K562 (cell line): ENCODE data around the gene ABCD3. TPM values are rescaled to one million over a fixed set of nuclear protein-coding genes. Genes with fewer than 3 reads are reported as not detected.
A peak's percentile ranks its signal among the peaks of the same experiment; 100 is the strongest.

Source experiments
- ATAC-seq: fragments of 200-7000 bp; cut with Tn5 transposase; 3 replicates; pipeline ENCODE4 v1.9.1; 2020; ENCODE audit warnings: moderate library complexity
- BruUV-seq: library from RNA; stranded (reverse); fragments of 400-500 nt; replicated peaks from 2 replicates; lab custom pipeline; 2021; lab: Mats Ljungman, UMichigan
- CTCF ChIA-PET: fragments of 300-600 bp; formaldehyde crosslinking; extraction: SDS; loops from one replicate; lab custom pipeline; 2021; ENCODE audit warnings: low intra/inter-chr PET ratio; lab: Yijun Ruan, JAX
- POLR2A ChIA-PET: fragments of 300-600, 350-650 bp; sonication (Branson Sonifier 250); formaldehyde crosslinking; extraction: SDS; loops from one replicate; lab custom pipeline; 2021; ENCODE audit warnings: antibody characterized with exemption, inconsistent platforms; lab: Yijun Ruan, JAX
- DNase-seq, 4 experiments: peaks; one replicate each; pipeline versions ENCODE4 v3.0.0 to v3.0.0-alpha.2; 2011 to 2018; ENCODE audit warnings: low spot score in 3 of 4, mixed read lengths in 3 of 4; ENCODE audit errors: extremely low read depth in 1 of 4
- FAIRE-seq: peaks from 2 replicates; lab custom pipeline; 2011; peaks lifted over from hg19 to GRCh38; lab: Jason Lieb, UNC
- H2AFZ ChIP-seq: 2 replicates; pipeline ENCODE4 v1.6.0; 2011; ENCODE audit warnings: low read depth, low read length, control low read depth, inconsistent platforms
- H3K27ac ChIP-seq: fragments of 200-600 bp; 3 replicates; pipeline ENCODE4 v1.8.0; 2011; ENCODE audit warnings: low read depth, mild to moderate bottlenecking, control low read depth, inconsistent platforms, low read length, moderate library complexity, mixed read lengths; ENCODE audit errors: extremely low read depth
- H3K27me3 ChIP-seq, 2 experiments: fragments of 300-600 bp in 1 of 2; 2 replicates in 1 of 2; 3 replicates in 1 of 2; pipeline versions ENCODE4 v1.6.0 to v1.8.0; 2011; ENCODE audit warnings: inconsistent platforms in 2 of 2, low read length in 2 of 2, mild to moderate bottlenecking in 1 of 2, mixed read lengths in 1 of 2, moderate library complexity in 1 of 2; ENCODE audit not compliant: control insufficient read depth in 2 of 2, insufficient read depth in 2 of 2
- H3K36me3 ChIP-seq: fragments of 300-600 bp; 3 replicates; pipeline ENCODE4 v1.8.0; 2011; ENCODE audit warnings: mild to moderate bottlenecking, low read length, inconsistent platforms; ENCODE audit not compliant: control insufficient read depth, insufficient read depth
- H3K4me1 ChIP-seq, 2 experiments: fragments of 200-600 bp in 1 of 2; replicated peaks in 1 of 2; 2 replicates in 1 of 2; 3 replicates in 1 of 2; pipeline versions ENCODE4 v1.5.1 to v1.8.0; 2011; ENCODE audit warnings: inconsistent platforms in 2 of 2, low read length in 2 of 2, mild to moderate bottlenecking in 1 of 2, mixed read lengths in 1 of 2, moderate library complexity in 1 of 2; ENCODE audit not compliant: control insufficient read depth in 2 of 2, insufficient read depth in 2 of 2
- H3K4me2 ChIP-seq: 2 replicates; pipeline ENCODE4 v1.6.1; 2011; ENCODE audit warnings: low read length, control low read depth, inconsistent platforms, mixed read lengths; ENCODE audit not compliant: insufficient read depth
- H3K4me3 ChIP-seq: fragments of 200-600 bp; sonication (generic), shearing (Covaris generic); 2 replicates; pipeline ENCODE4 v1.5.1; 2016; ENCODE audit warnings: control low read depth, inconsistent platforms
- H3K79me2 ChIP-seq: fragments of 200-600 bp; 3 replicates; pipeline ENCODE4 v1.8.0; 2011; ENCODE audit warnings: low read length, inconsistent platforms; ENCODE audit not compliant: control insufficient read depth, insufficient read depth
- H3K9ac ChIP-seq, 2 experiments: 2 replicates each; pipeline versions ENCODE4 v1.6.0 to v1.6.1; 2011; ENCODE audit warnings: low read depth in 2 of 2, low read length in 2 of 2, control low read depth in 1 of 2, inconsistent platforms in 1 of 2, mild to moderate bottlenecking in 1 of 2, mixed read lengths in 1 of 2; ENCODE audit not compliant: insufficient read depth in 1 of 2
- H3K9me1 ChIP-seq: one replicate; pipeline ENCODE4 v1.6.0; 2011; ENCODE audit warnings: inconsistent platforms, mild to moderate bottlenecking, low read length, moderate library complexity; ENCODE audit not compliant: control insufficient read depth, insufficient read depth
- H3K9me3 ChIP-seq: replicated peaks from 2 replicates; pipeline ENCODE4 v1.5.1; 2011; ENCODE audit warnings: low read depth, low read length, inconsistent platforms; ENCODE audit not compliant: control insufficient read depth, insufficient read depth
- H4K20me1 ChIP-seq: replicated peaks from 2 replicates; pipeline ENCODE4 v1.6.1; 2011; ENCODE audit warnings: low read length, inconsistent platforms, mixed read lengths; ENCODE audit not compliant: control insufficient read depth, insufficient read depth
- CTCF ChIP-seq, 3 experiments: IDR thresholded peaks in 2 of 3; conservative IDR thresholded peaks in 1 of 3; 2 replicates each; pipeline ENCODE4 v1.5.1; 2011 to 2012; ENCODE audit warnings: low read length in 3 of 3, mild to moderate bottlenecking in 3 of 3, control low read depth in 2 of 3, improper control_type of control experiment in 1 of 3, inconsistent platforms in 1 of 3, low read depth in 1 of 3, mixed read lengths in 1 of 3, moderate library complexity in 1 of 3; ENCODE audit not compliant: insufficient read depth in 2 of 3
- DEAF1 ChIP-seq: fragments of 450-650 bp; formaldehyde crosslinking; IDR thresholded peaks from 2 replicates; pipeline ENCODE4 v1.4.0; 2020; ENCODE audit warnings: mild to moderate bottlenecking, moderate library complexity
- KLF16 ChIP-seq: IDR thresholded peaks from 2 replicates; pipeline ENCODE4 v1.6.1; 2016; ENCODE audit warnings: antibody characterized with exemption
- MTA1 ChIP-seq: fragments of 450-650 bp; IDR thresholded peaks from 2 replicates; pipeline ENCODE4 v1.6.1; 2017; ENCODE audit warnings: borderline replicate concordance
- RAD21 ChIP-seq, 2 experiments: fragments of 250-450 bp in 1 of 2; fragments of 450-650 bp in 1 of 2; sonication (Bioruptor Pico) in 1 of 2; formaldehyde crosslinking in 1 of 2; IDR thresholded peaks in 1 of 2; conservative IDR thresholded peaks in 1 of 2; 2 replicates each; pipeline versions ENCODE4 v1.4.0 to v1.8.0; 2020 to 2022; ENCODE audit warnings: mild to moderate bottlenecking in 2 of 2, moderate library complexity in 1 of 2
- REST ChIP-seq, 2 experiments: fragments of 450-650 bp; formaldehyde crosslinking in 1 of 2; IDR thresholded peaks; 2 replicates each; pipeline versions ENCODE4 v1.4.0 to v1.6.1; 2014 to 2020; ENCODE audit warnings: mild to moderate bottlenecking in 2 of 2, borderline replicate concordance in 1 of 2, low read depth in 1 of 2
- RHOXF2B ChIP-seq: fragments of 250-450 bp; sonication (Bioruptor Pico); conservative IDR thresholded peaks from 2 replicates; pipeline ENCODE4 v1.5.1; 2021
- SMC3 ChIP-seq: conservative IDR thresholded peaks from 2 replicates; pipeline ENCODE4 v1.6.1; 2011; ENCODE audit warnings: low read depth, low read length, improper control_type of control experiment; ENCODE audit not compliant: insufficient read depth
- TEAD2 ChIP-seq: fragments of 450-650 bp; IDR thresholded peaks from 2 replicates; pipeline ENCODE4 v1.6.1; 2016; ENCODE audit warnings: missing genetic modification characterization, control low read depth, missing compliant biosample characterization
- ZZZ3 ChIP-seq: fragments of 450-650 bp; IDR thresholded peaks from 2 replicates; pipeline ENCODE4 v1.6.1; 2016; ENCODE audit warnings: antibody characterized with exemption, mild to moderate bottlenecking, moderate library complexity
- WGBS: fragments of 100-300 bp; shearing (Covaris generic); methylation state at CpG from one replicate; pipeline ENCODE4 v1.1.6; 2016; ENCODE audit warnings: low coverage, mixed read lengths; ENCODE audit not compliant: insufficient coverage; ENCODE audit errors: missing lambda C conversion rate; 5-methylcytosine and 5-hydroxymethylcytosine counted together
- in situ Hi-C: fragments of 300-500 bp; cut with MboI; formaldehyde crosslinking; loops from 4 replicates; pipeline ENCODE4 v1.15.0; 2018; ENCODE audit warnings: inconsistent platforms, mixed read lengths
- intact Hi-C: fragments of 100-400 bp; cut with micrococcal nuclease; formaldehyde crosslinking; loops from 2 replicates; pipeline ENCODE4 v1.14.2; 2022
- polyA plus RNA-seq, 8 experiments: library from polyadenylated mRNA; depleted of rRNA in 4 of 8; stranded (reverse) in 5 of 8; unstranded in 3 of 8; fragments of >200 nt; fragmentation: Nextera tagmentation in 2 of 8; fragmentation: Illumina TruSeq in 1 of 8; extraction: Ambion mirVana in 2 of 8; extraction: Trizol in 1 of 8; gene quantifications; 2 replicates each; pipeline versions ENCODE4 v1.2.1 to v1.2.3, GENCODE V29; 2011 to 2014; ENCODE audit warnings: inconsistent platforms in 1 of 8, missing spikeins in 1 of 8
- total RNA-seq, 7 experiments: library from RNA; depleted of rRNA in 6 of 7; stranded (reverse); fragments of >200 nt in 6 of 7; fragmentation: Illumina TruSeq in 2 of 7; extraction: Trizol in 2 of 7; gene quantifications; 2 replicates each; pipeline versions ENCODE4 v1.2.1 to v1.2.3, GENCODE V29; 2011 to 2021; ENCODE audit warnings: low replicate concordance in 1 of 7

ABCD3 gene
- total and polyA plus RNA-seq, 9 of the 15 experiments (the other 6 are each of a cell fraction or from before 2014, with no cell fraction given) = 11.0 to 30.7 (median 15.5) TPM

GRCh38 chr1:94522304-94522703, 104.1 kb downstream of the ABCD3 start:
- POLR2A ChIA-PET = interaction anchor here (1.3 kb wide), 1 partner anchor 9 kb away, joined by 4 read pairs; no protein-coding TSS in a partner anchor
- CTCF ChIA-PET = interaction anchor here (0.6 to 1.6 kb wide), 4 partner anchors 75 to 1047 kb away, joined by 3 to 19 read pairs (median 8); no protein-coding TSS in a partner anchor
- H3K9me3 ChIP-seq = no peaks in the 10 kb centered on the region
- H3K9ac ChIP-seq = no peak overlapping the region
- FAIRE-seq = no peak
- H3K36me3 ChIP-seq = no peaks in the 10 kb centered on the region
- no TSS peak for BruUV-seq
- in situ Hi-C loops = loop anchor here (5.0 kb wide), 1 partner anchor 280 kb away; no protein-coding TSS in a partner anchor
- no peak overlapping the region for H3K4me3 ChIP-seq
- H3K9me1 ChIP-seq = no peaks in the 10 kb centered on the region
- TF ChIP-seq TEAD2 (tag) (no peak), CTCF (IDR thresholded peaks at IDR 0.05 in 2 of 3, conservative IDR thresholded peaks at IDR 0.05 in 1 of 3; ENCODE audit: insufficient read depth in 2 of 3, low read depth in 1 of 3, low read length in 3 of 3) (peak; percentile 43 to 62 (median 49); a peak in 5 of 6 replicates), SMC3 (0 out of 2 replicates have a peak, but pooled peaks have one; percentile 22), RAD21 (CRISPR knock-in tag; conservative IDR thresholded peaks at IDR 0.05 in 1 of 2, IDR thresholded peaks at IDR 0.05 in 1 of 2) (peak; percentile 80 to 82), REST (IDR thresholded peaks at IDR 0.05; ENCODE audit: borderline replicate concordance) (peak; percentile 47; the same call in 1 of the 2 replicates), REST (CRISPR knock-in tag; IDR thresholded peaks at IDR 0.05; ENCODE audit: low read depth) (no peak), RHOXF2B (CRISPR knock-in tag) (no peak), KLF16 (no peak), MTA1 (no peak), ZZZ3 (no peak), DEAF1 (peak; percentile 69)
- peak in 1 of 4 experiments; percentile 43 for DNase-seq
- no peaks in the 10 kb centered on the region for H3K27me3 ChIP-seq
- ATAC-seq = peak; percentile 67; the same call in 2 of the 3 replicates
- no peaks in the 10 kb centered on the region for H3K4me1 ChIP-seq
- no peak overlapping the region for H3K27ac ChIP-seq
- H2AFZ ChIP-seq = no peak overlapping the region
- H4K20me1 ChIP-seq = no peaks in the 10 kb centered on the region
- no peaks in the 10 kb centered on the region for H3K79me2 ChIP-seq
- intact Hi-C loops = loop anchor here (1.0 to 5.0 kb wide), 2 partner anchors 200 to 280 kb away; no protein-coding TSS in a partner anchor
- WGBS = 2% methylated on average over 4 of the region's 4 CpGs
- H3K4me2 ChIP-seq = no peak overlapping the region
